ENCODE data around the gene SPNS3.

DNA sequence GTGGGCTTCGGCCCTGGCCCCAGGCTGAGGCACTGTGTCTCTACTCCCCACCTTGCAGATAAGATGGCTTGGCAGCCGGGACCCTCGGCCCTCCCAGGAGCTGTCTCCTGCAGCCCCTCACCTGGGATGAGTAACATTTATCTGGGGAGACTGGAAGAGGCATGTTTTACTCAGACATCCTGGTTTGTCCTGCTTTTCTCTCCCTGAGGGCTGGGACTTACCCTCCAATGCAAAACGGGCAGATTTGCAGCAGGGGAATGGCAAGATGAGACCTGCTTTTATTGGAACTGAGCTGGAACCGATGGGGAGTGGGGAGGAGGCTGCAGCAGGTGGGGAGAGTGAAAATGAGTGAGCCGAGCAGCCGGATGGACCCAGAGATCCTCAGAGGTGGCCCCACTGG lies 39.9 kb upstream of the SPNS3 start:
- TF ChIP-seq CTCF (conservative IDR thresholded peaks at IDR 0.05) (no peak), EZH2 (IDR thresholded peaks at IDR 0.05; ENCODE audit: low read depth) (no peak)
